ENCODE results near the gene FLII. TPM values are rescaled to one million over a fixed set of nuclear protein-coding genes. Genes with fewer than 3 reads are reported as not detected.
"Not testable (repeated sequence)": the region's sequence is repeated elsewhere in the genome, so short reads cannot be mapped to it uniquely, and the experiment has no call there.

The FLII gene
- total RNA-seq, 1 experiment from 2014 or later, result 309 TPM

DNA sequence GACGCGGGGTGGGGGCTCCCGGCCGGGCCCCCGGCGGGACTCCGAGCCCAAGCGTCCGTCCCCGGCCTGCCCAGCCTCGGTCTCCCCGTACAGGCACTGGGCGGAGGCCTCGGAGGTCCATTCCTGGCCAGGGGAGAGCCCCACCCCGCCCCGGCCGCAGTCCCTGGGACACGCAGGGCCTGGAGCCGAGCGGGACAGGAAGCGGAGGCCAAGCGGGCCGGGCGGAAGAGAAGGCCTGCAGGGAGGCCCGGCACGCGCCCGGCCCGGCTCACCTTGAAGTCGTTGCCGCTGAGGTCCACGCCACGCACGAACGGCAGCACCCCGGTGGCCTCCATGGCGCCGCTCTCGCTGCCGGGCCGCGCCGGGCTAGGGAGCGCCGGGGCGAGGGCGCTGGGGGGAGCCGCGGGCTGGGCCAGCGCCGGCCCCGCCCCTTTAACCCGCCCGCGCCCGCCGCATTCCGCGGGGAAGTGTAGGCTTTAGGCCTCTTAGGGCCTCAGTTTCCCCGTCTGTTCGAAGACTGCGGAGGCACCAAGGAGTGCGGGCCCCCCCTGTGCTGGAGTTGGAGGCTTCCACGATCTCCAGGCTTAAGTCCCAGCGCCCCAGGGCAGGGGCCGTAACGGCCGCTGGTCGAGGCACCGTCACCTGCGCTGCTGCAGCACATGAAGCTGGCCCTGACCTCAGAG, at the start of gene FLII (continued):
- TF ChIP-seq, protein P1, sequence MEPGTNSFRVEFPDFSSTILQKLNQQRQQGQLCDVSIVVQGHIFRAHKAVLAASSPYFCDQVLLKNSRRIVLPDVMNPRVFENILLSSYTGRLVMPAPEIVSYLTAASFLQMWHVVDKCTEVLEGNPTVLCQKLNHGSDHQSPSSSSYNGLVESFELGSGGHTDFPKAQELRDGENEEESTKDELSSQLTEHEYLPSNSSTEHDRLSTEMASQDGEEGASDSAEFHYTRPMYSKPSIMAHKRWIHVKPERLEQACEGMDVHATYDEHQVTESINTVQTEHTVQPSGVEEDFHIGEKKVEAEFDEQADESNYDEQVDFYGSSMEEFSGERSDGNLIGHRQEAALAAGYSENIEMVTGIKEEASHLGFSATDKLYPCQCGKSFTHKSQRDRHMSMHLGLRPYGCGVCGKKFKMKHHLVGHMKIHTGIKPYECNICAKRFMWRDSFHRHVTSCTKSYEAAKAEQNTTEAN (CRISPR knock-in tag; IDR thresholded peaks at IDR 0.05), result peak; percentile 69; the same call in 1 of the 2 replicates
- TF ChIP-seq RORB (CRISPR knock-in tag; IDR thresholded peaks at IDR 0.05) (no peak), MXD4 (CRISPR knock-in tag; IDR thresholded peaks at IDR 0.05; ENCODE audit: borderline replicate concordance) (no peak), ELF4 (CRISPR knock-in tag; IDR thresholded peaks at IDR 0.05; ENCODE audit: low read depth) (no peak)

DNA sequence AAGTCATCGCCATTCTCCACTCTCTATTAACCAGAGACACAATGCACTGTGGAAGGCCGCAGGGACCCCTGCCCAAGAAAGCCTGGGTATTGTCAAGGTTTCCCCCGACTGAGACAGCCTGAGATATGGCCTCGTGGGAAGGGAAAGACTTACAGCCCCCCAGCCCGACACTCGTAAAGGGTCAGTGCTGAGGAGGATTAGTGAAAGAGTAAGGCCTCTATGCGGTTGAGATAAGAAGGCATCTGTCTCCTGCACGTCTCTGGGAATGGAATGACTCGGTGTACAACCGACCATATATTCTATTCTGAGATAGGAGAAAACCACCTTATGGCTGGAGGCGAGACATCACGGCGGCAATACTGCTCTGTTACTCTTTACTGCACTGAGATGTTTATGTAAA, 44.7 kb upstream of the FLII start:
- CTCF ChIA-PET; H3K27me3 Mint-ChIP-seq (ENCODE audit: low read depth); POLR2A ChIA-PET: not testable (repeated sequence)

DNA sequence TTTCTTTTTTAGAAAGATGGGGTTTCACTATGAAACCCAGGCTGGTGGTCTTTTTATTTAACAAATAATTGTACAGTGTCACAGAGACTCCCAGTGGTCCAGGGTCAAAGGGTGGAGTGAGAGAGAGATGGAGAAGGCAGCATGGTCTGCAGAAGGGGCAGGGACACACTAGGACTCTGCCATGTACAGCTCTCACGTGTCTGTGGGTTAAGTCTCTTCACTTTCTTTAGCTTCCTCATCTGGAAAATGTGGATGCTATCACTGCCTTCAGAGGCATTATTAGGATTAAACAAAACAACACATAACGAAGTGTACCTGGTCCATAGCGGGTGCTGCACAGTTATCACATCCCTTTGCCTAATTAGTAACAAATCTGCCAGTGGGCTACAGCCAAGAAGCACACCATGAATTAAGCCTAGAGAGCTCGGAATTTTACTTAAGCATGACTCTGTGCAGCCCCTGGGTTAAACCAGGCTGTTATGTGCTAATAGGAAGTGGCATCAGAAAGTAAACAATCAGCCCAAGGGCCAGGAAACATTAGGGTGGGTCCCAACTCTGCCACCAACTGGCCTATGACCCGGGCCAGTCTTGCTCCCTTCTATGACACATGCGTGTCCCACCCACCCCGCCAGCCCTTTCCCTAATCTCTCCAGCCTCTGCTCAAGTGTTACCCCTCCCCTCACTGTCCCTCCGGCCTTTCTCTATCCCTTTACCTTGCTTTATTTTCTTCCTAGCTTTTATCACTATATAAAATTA, 42.4 kb upstream of the FLII start:
- Mint-ChIP-seq H3K4me3 (no peak overlapping the region), H3K36me3 (peaks cover 69% of the 10 kb centered on the region), H3K27ac (no peak overlapping the region), H3K4me1 (no peaks in the 10 kb centered on the region), H3K27me3 (ENCODE audit: low read depth) (no peaks in the 10 kb centered on the region), H3K9me3 (no peaks in the 10 kb centered on the region)
- ATAC-seq, result no peak
- TF ChIP-seq, protein P2, sequence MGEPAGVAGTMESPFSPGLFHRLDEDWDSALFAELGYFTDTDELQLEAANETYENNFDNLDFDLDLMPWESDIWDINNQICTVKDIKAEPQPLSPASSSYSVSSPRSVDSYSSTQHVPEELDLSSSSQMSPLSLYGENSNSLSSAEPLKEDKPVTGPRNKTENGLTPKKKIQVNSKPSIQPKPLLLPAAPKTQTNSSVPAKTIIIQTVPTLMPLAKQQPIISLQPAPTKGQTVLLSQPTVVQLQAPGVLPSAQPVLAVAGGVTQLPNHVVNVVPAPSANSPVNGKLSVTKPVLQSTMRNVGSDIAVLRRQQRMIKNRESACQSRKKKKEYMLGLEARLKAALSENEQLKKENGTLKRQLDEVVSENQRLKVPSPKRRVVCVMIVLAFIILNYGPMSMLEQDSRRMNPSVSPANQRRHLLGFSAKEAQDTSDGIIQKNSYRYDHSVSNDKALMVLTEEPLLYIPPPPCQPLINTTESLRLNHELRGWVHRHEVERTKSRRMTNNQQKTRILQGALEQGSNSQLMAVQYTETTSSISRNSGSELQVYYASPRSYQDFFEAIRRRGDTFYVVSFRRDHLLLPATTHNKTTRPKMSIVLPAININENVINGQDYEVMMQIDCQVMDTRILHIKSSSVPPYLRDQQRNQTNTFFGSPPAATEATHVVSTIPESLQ (CRISPR knock-in tag; IDR thresholded peaks at IDR 0.05), result no peak
- TF ChIP-seq, protein P3, sequence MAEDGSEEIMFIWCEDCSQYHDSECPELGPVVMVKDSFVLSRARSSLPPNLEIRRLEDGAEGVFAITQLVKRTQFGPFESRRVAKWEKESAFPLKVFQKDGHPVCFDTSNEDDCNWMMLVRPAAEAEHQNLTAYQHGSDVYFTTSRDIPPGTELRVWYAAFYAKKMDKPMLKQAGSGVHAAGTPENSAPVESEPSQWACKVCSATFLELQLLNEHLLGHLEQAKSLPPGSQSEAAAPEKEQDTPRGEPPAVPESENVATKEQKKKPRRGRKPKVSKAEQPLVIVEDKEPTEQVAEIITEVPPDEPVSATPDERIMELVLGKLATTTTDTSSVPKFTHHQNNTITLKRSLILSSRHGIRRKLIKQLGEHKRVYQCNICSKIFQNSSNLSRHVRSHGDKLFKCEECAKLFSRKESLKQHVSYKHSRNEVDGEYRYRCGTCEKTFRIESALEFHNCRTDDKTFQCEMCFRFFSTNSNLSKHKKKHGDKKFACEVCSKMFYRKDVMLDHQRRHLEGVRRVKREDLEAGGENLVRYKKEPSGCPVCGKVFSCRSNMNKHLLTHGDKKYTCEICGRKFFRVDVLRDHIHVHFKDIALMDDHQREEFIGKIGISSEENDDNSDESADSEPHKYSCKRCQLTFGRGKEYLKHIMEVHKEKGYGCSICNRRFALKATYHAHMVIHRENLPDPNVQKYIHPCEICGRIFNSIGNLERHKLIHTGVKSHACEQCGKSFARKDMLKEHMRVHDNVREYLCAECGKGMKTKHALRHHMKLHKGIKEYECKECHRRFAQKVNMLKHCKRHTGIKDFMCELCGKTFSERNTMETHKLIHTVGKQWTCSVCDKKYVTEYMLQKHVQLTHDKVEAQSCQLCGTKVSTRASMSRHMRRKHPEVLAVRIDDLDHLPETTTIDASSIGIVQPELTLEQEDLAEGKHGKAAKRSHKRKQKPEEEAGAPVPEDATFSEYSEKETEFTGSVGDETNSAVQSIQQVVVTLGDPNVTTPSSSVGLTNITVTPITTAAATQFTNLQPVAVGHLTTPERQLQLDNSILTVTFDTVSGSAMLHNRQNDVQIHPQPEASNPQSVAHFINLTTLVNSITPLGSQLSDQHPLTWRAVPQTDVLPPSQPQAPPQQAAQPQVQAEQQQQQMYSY (CRISPR knock-in tag; IDR thresholded peaks at IDR 0.05), result no peak
- TF ChIP-seq TCF7 (CRISPR knock-in tag; IDR thresholded peaks at IDR 0.05; ENCODE audit: low read depth), result no peak
- TF ChIP-seq ZNF416 (CRISPR knock-in tag; IDR thresholded peaks at IDR 0.05), result no peak
- TF ChIP-seq, protein P4, sequence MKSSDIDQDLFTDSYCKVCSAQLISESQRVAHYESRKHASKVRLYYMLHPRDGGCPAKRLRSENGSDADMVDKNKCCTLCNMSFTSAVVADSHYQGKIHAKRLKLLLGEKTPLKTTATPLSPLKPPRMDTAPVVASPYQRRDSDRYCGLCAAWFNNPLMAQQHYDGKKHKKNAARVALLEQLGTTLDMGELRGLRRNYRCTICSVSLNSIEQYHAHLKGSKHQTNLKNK (CRISPR knock-in tag; IDR thresholded peaks at IDR 0.05), result no peak
- TF ChIP-seq IRF2 (CRISPR knock-in tag; IDR thresholded peaks at IDR 0.05; ENCODE audit: borderline replicate concordance, low read depth), result no peak
- no peak for TF ChIP-seq ELF4 (CRISPR knock-in tag; IDR thresholded peaks at IDR 0.05; ENCODE audit: low read depth)
- TF ChIP-seq JAZF1 (CRISPR knock-in tag; IDR thresholded peaks at IDR 0.05), result no peak
- TF ChIP-seq FOXJ3 (CRISPR knock-in tag; IDR thresholded peaks at IDR 0.05; ENCODE audit: borderline replicate concordance), result no peak
- CTCF ChIA-PET, result no interaction called here
- DNase-seq (ENCODE audit: low spot score), result no peak
- POLR2A ChIA-PET, result no interaction called here

More for the DNA sequence above, 44.7 kb upstream of the FLII start:
- not testable (repeated sequence) for DNase-seq (ENCODE audit: low spot score); H3K4me3 Mint-ChIP-seq; H3K9me3 Mint-ChIP-seq; H3K27ac Mint-ChIP-seq; ATAC-seq; H3K4me1 Mint-ChIP-seq
- H3K36me3 Mint-ChIP-seq, result peaks cover 73% of the 10 kb centered on the region

DNA sequence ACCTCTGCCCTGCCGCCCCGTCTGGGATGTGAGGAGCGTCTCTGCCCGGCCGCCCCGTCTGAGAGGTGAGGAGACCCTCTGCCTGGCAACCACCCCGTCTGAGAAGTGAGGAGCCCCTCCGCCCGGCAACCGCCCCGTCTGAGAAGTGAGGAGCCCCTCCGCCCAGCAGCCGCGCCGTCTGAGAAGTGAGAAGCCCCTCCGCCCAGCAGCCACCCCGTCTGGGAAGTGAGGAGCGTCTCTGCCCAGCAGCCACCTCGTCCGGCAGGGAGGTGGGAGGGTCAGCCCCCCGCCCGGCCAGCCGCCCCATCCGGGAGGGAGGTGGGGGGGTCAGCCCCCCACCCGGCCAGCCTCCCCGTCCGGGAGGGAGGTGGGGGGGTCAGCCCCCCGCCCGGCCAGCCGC, 39.5 kb upstream of the FLII start:
- H3K4me3 Mint-ChIP-seq; CTCF ChIA-PET; H3K27ac Mint-ChIP-seq; DNase-seq (ENCODE audit: low spot score); H3K27me3 Mint-ChIP-seq (ENCODE audit: low read depth); ATAC-seq; H3K9me3 Mint-ChIP-seq; POLR2A ChIA-PET; H3K4me1 Mint-ChIP-seq: not testable (repeated sequence)
- H3K36me3 Mint-ChIP-seq, result peaks cover 65% of the 10 kb centered on the region

Measured in WTC11 (cell line).